ENCODE results near the gene ZNF205.

The ZNF205 gene

DNA sequence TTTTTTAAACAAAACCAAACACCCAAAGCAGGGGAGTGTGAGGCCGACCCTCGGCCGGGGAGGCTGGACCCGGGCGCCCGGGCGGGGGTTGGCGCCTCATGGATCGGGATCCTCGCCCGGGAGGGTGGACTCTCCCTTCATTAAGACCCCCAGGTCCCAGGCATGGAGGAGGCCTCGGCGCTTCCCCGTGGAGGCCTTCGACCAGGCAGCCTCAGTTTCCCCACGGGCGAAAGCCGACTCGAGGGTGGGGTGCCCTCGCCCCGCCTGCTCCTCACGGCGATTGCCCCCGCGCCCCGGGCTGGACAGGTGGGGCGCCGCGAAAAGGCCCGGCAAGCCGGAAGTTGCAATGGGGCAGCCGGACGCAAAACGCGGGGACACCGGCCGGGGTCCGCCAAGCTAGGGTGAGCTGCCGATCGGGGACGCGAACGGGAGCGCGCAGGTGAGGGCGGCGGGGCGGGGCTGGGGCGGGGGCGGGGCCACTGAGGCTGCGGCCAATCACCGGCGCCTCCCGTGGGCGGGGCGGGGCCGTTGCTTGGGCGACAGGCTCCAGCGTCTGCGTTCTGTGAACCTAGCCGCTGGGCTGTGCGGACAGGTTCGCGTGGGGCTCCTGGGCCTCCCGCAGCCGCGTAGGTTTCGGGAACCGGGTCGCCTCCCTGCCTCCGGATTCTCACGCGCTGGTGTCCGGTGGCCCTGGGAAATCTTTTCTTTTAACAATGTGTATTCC, 6.0 kb upstream of the ZNF205 start:
- DNase-seq = peak; percentile 96

- no peak for DNase-seq
Measured at GRCh38 chr16:3112881-3113574, 642 bp downstream of the ZNF205 start.

DNA sequence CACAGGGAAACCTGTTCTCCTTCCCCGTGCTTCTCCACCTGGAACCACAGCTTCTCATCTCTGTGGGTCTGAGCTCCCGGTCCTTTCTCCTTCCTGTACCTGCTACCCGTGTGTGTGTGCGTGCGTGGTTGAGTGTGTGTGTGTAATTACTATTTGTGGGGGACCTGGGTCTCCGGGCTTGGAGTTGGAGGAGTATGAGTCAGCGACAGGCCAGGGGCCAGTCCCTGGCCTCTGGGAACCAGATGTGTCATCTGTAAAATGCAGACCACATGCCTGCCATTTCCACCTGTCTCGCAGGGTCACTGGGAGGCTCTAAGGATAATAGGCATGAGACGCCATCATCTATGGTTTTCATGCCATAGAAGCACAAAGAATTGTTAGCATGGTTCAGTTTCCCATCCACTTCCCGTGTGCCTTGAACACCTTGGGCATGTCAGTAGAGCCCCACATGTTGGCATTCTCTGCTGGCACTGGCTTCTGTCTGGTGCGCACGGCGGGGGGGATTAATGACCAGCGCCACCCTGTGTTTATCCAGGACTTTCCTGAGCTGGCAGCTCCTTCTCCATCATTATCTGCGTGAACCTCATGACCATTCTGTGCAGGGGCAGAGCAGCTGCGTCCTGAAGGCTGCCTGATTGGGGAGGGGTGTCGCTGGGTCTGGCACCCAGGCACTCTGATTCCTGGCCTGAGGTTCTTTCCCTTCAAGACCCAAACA, 1.5 kb downstream of the ZNF205 start:
- DNase-seq = no peak

DNA sequence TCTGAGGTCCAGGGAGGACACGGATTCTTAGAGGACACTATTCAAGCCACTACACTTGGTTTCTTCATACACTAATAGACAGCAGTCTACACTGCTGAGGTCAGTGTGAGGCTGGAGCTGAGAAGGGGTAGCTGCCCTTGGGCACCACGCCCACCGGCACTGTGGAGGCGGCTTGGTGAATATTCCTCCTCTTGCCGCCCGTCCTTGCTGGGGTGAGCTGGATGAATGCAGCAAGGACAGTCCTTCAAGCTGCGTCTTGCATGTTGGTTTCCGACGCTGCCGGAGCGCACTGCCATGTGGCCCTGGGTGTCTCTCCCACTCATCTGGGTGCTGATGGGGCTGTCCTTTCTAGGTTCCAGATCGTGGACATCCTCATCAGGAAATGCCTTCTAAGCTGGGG, 2.6 kb downstream of the ZNF205 start:
- no peak for DNase-seq

GRCh38 chr16:3115561-3115960, 3.2 kb downstream of the ZNF205 start:
- no peak for DNase-seq

- DNase-seq = no peak
Measured at GRCh38 chr16:3118204-3118790, 5.9 kb downstream of the ZNF205 start.

DNA sequence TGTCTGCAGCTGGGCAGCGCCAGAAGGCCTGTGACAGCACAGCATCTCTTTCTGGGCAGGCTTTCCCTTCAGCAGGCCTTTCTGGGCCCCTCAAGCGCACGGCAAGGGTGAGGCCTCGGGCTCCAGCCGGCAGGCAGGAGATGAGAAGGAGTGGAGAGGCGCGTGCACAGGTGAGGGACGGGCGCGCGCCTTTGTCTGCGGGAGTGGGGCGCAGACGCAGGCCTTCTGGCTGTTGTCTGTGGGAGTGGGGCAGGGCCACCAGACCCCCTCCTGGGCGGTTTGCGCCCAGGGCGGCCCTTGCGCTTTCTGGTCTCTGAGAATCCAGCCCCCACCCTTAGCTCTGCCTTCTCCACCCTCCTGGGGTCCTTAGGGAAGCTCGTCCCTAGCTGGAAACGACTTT, 6.5 kb downstream of the ZNF205 start:
- no peak for DNase-seq

DNA sequence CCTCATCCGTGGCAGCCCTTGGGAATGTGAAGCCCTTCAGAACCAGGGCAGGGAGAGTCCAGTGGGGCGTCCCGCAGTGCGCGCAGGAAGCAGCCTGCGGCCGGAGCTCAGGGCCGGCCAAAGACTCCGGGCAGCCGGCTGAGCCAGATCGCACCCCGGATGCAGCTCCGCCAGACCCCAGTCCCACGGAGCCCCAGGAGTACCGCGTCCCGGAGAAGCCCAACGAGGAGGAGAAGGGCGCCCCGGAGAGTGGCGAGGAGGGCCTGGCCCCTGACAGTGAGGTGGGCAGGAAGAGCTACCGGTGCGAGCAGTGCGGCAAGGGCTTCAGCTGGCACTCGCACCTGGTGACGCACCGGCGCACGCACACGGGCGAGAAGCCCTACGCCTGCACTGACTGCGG, 6.9 kb downstream of the ZNF205 start:
- no peak for DNase-seq

GRCh38 chr16:3119701-3120408, 7.5 kb downstream of the ZNF205 start:
- no peak for DNase-seq

DNA sequence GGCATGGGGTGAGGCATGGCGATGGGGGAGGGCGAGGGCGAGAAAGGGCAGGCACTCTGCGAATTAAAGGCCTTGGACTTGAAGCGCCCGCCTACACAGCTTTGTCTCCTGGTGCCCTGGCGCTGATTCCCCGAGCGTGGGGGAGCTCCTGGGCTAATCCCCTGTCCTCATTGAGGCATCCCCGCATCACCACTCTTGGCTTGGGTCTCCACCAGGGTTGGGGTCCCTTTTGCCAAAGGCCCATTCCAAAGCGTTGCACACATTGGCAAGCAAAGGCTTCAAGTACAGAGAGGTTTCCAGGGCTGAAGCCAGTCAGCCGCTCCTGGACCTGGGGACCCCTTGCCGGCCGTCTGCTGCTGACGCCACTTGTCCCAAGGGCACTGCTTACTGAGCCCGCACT, 8.0 kb downstream of the ZNF205 start:
- DNase-seq = no peak

DNA sequence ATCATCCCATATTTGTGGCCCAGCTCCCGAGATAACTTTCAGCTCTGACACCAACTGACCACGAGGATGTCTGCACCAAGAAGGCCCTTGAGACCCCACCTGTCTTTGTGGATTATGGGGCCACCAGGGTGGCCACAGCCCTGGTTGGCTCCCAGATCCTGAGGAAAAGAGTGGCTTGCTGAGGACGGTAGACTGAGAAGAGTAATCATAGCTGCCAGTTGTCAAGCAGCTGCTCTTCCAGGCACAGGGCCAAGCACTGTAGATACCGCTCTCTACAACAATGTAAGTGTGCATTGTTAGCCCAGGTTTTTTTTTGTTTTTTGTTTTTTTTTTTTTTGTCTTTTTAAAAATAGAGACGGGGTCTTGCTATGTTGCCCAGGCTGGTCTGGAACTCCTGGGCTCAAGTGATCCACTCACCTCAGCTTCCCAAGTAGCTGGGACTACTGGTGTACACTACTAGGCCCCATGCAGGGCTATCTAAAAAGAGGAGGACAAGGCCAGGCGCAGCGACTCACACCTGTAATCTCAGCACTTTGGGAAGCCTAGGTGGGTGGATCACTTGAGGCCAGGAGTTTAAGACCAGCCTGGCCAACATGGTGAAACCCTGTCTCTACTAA, 9.6 kb downstream of the ZNF205 start:
- DNase-seq = no peak

DNA sequence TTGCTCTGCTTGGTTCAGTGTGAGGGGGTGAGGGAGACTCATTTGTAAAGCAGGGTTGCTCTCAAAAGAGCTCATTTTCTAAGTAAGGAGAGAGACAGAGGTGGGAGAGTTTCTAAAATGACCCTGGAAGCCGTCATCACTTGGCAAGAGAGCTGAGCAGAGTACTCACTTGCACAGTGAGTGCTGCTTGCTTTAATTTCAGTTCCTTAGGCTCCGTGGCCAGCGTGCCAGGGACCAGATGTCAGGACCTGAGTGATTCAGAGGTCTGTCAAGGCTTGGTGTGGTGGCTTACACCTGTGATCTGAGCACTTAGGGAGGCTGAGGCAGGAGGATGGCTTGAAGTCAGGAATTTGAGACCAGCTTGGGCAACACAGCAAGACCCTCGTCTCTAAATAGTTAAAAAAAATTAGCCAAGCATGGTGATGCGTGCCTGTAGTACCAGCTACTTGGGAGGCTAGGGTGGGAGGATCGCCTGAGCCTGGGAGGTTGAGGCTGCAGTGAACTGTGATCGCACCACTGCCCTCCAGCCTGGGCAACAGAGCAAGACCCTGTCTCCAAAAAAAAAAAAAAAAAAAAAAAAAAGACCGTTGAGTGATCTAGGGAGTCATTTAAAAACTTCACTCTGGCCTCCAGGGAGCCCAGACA, 10.7 kb downstream of the ZNF205 start:
- no peak for DNase-seq

GRCh38 chr16:3123986-3124886, 11.8 kb downstream of the ZNF205 start:
- peak; percentile 98 for DNase-seq

- DNase-seq = no peak
Measured at GRCh38 chr16:3127745-3128144, 15.4 kb downstream of the ZNF205 start.

DNA sequence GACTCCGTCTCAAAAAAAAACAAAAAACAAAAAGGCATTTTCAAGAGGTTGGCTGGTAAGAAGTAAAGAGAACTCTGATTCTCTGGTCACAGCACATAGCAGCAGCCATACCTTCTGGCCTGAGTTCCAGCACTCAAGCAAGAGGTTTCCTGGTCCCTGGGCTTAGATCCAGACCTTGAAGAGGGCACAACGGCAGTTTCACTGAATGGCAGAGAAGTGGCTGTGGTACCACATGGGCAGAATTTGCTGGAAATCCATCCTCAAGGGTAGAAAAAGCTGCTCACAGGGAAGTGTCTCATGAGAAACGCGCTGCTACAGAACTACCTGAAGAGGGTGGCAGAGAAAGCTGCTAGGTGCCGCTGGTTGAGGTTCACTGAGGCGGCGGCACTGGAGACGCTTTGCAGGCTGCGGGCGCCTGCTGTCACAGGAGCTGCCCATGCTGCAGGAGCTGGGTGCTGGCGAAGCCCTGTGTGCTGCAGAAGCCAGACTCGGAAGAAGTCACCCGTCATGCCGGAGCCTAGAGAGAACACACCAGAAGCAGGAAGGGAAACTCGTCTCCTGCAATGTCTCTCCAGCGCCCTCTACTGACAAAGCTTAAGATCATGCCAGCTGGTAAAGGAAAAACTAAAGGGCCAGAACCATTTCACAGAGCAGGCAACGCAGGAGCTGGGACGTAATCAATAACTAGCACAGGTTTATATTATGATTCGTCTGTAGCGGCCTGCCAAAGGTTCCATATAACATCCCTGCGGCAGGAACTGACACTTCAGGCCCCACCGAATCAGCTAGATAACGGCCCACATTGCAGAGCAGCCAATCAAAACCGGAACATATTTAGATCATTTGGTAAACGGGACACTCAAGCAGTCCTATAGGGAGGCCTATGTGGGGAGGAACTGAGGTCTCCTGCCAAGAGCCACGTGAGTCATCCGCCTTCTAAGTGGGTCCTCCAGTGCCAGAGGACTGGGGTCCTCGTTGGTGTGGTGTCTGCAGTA, 17.0 kb downstream of the ZNF205 start:
- peak; percentile 93 for DNase-seq

DNA sequence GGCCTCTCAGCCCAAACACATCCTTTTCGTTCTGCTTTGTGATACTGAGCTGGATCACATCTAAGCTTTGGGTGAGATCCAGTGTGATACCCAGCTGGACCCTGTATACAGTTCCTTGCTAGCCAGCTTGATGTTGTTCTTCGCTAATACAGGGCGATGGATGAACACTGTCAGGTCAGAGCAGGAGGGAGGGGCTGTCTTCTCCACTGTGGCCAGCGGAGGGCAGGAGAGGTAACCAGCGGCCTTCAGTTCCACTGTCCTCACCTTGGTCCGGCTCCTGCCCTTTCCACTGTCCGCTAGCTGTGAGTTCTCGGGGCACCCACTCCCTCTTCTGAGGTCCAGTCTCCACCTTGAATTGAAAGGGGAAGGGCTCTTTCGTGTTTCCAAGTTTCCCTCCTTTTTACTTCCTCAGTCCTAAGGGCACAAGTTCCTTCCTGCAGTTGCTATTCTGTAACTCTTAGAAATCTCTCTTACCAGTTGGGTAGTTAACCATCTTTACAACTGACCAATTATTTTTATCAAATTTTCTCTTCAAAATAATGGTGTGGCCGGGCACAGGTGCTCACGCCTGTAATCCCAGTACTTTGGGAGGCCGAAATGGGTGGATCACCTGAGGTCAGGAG, 19.5 kb downstream of the ZNF205 start:
- DNase-seq = peak; percentile 55

DNA sequence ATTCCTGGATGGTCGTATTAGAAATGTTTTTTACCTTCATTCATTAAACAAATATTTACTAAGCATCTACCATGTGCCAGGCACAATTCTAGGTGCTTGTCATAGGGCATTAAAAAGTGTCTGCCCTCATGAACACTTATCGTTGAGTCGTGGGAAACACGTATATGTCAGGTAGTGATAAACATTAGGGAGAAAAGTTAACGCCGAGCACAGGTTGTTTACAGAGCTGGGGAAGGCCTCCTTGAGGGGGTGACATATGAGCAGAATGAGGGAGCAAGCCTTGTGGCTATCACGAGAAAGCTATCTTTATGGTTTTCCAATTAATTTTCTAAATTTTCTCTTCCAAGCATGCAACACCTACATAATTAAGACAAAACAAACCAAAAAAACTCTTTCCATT, 21.5 kb downstream of the ZNF205 start:
- DNase-seq = no peak

DNA sequence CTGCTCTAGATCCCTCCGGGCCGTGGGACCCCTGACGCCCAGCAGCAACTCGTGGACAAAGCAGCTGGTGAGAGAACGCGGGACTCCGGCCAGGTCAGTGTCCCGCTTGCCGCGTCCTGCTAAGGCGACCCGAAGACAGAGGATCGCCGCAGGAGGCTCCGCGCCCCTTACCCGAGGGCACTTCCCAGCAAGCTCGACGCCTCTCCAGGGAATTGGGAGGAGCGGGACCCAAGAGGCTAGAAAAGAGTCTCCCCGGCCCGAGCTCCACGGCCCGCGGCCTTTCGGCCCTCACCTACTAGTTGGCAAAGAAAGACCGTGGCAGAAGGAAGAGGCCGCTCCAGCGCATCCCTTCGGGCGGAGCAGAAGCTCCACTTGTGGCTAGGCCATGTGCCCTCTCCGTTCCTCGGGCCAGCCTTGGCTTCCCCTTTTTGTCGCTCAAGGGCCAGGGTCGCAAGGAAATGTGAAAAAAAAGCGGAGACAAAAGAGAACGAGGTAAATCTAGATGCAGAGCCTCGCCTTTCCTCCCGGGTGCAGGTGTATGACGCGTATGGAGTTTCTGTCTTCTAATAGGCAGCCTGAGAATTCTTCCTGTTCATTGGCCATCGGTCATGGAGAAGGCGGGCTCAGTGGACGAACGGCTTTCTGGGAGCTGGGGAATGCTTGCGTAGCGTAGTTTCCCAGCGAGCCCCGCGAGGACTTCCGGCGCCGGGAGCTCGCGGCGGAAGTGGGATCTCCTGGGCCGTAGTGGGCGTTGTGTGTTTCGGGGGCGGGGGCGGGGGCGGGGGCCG, 22.1 kb downstream of the ZNF205 start, which contains the start of gene ZNF213:
Gene ZNF213, plus strand, starts transcription at position 692 of the 788 bp plus-strand sequence. CDS start 2,252 bp downstream, outside the sequence.
- peak; percentile 99 for DNase-seq

Measured in activated CD4-positive, alpha-beta T cell treated with anti-CD3 and anti-CD28 coated beads, Interleukin-10, Interleukin-2, amounts not matched to agents 100 ng/mL and 50 ng/mL, durations not matched to agents 16 hours and 8 hours (primary cell).